ENCODE results near the gene UQCR10. TPM values are rescaled to one million over a fixed set of nuclear protein-coding genes. Genes with fewer than 3 reads are reported as not detected.

UQCR10 gene
- total and polyA plus RNA-seq, 2 donors from 2014 or later: 78.7 to 479 TPM

- Histone ChIP-seq H3K4me1 (ENCODE audit: control insufficient read depth in 2 of 3, insufficient read depth in 2 of 3, low read depth in 1 of 3, low read length in 3 of 3) (no peaks in the 10 kb centered on the region), H3K9me3 (ENCODE audit: control insufficient read depth in 2 of 3, insufficient read depth in 1 of 3, low read length in 3 of 3) (no peaks in the 10 kb centered on the region), H3K27ac (ENCODE audit: low read depth in 2 of 2, low read length in 2 of 2) (no peak overlapping the region), H3K9ac (ENCODE audit: low read length in 3 of 3) (no peak overlapping the region), H3K4me3 (ENCODE audit: low read length in 3 of 3) (no peak overlapping the region), H3K36me3 (ENCODE audit: control insufficient read depth in 2 of 3, insufficient read depth in 3 of 3, low read length in 3 of 3) (no peaks in the 10 kb centered on the region), H3K27me3 (ENCODE audit: control insufficient read depth, insufficient read depth, low read length) (no peaks in the 10 kb centered on the region)
- DNase-seq (no peak), FAIRE-seq (no peak)
- no peak for TF ChIP-seq CTCF (IDR thresholded peaks at IDR 0.05; ENCODE audit: borderline replicate concordance, extremely low read depth, insufficient read depth)
- intact Hi-C loops (cut with DNase I): no loop called here
Observed at GRCh38 chr22:29758959-29759358, 8.2 kb upstream of the UQCR10 start.

- H3K36me3 ChIP-seq (ENCODE audit: control insufficient read depth in 2 of 3, insufficient read depth in 3 of 3, low read length in 3 of 3): no peaks in the 10 kb centered on the region
- no peak overlapping the region for H3K27ac ChIP-seq (ENCODE audit: low read depth in 2 of 2, low read length in 2 of 2)
- H3K9ac ChIP-seq (ENCODE audit: low read length in 3 of 3): no peak overlapping the region
- no peak for TF ChIP-seq CTCF (IDR thresholded peaks at IDR 0.05; ENCODE audit: borderline replicate concordance, extremely low read depth, insufficient read depth)
- no peak overlapping the region for H3K4me3 ChIP-seq (ENCODE audit: low read length in 3 of 3)
- H3K27me3 ChIP-seq (ENCODE audit: control insufficient read depth, insufficient read depth, low read length): no peaks in the 10 kb centered on the region
- FAIRE-seq (no peak), DNase-seq (no peak)
- intact Hi-C loops (cut with DNase I): no loop called here
- H3K4me1 ChIP-seq (ENCODE audit: control insufficient read depth in 2 of 3, insufficient read depth in 2 of 3, low read depth in 1 of 3, low read length in 3 of 3): peaks cover 0 to 7% (median 6%) of the 10 kb centered on the region in 3 donors
- H3K9me3 ChIP-seq (ENCODE audit: control insufficient read depth in 2 of 3, insufficient read depth in 1 of 3, low read length in 3 of 3): no peaks in the 10 kb centered on the region
Observed at GRCh38 chr22:29762263-29762662, 4.9 kb upstream of the UQCR10 start.

DNA sequence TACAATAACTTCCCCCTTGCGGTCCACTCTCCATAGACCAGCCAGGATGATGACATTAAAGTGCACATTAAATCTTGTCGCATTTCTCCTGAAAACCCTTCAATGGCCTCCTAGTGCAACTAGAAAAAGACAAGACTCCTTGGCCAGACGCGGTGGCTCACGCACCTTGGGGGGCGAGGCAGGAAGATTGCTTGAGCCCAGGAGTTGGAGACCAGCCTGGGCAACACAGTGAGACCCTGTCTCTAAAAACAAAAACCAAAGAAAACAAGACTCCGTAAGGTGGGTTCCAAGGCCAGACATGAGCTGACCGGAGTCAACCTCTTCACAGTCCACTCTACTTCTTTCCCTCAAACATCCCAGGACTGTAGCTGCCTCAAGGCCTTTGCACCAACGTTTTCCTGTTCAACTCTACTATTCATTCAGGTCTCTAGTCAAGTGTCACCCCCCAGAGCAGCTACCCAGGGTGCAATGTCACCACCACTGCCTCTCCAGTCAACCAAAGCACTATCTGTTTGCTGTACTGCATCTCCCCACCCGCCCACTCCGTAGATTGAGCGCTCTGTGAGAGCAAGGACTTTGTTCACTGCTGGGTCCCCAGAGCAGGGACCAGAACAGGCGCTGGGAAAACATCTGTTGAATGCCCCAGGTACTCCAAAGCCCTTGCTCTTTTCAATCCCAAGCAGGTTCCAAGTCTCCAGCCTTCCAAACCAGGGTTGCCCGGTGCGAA, 1.1 kb upstream of the UQCR10 start:
- Histone ChIP-seq H3K27ac (ENCODE audit: low read depth in 2 of 2, low read length in 2 of 2) (peak overlapping the region; percentile 52 to 77), H3K9me3 (ENCODE audit: control insufficient read depth in 2 of 3, insufficient read depth in 1 of 3, low read length in 3 of 3) (no peaks in the 10 kb centered on the region), H3K36me3 (ENCODE audit: control insufficient read depth in 2 of 3, insufficient read depth in 3 of 3, low read length in 3 of 3) (peaks cover 0 to 12% (median 5%) of the 10 kb centered on the region in 3 donors), H3K4me1 (ENCODE audit: control insufficient read depth in 2 of 3, insufficient read depth in 2 of 3, low read depth in 1 of 3, low read length in 3 of 3) (peaks cover 0 to 20% (median 12%) of the 10 kb centered on the region in 3 donors), H3K4me3 (ENCODE audit: low read length in 3 of 3) (peak overlapping the region; percentile 88 to 100 (median 98)), H3K9ac (ENCODE audit: low read length in 3 of 3) (peak overlapping the region; percentile 79 to 85 (median 79)), H3K27me3 (ENCODE audit: control insufficient read depth, insufficient read depth, low read length) (no peaks in the 10 kb centered on the region)
- intact Hi-C loops (cut with DNase I): no loop called here
- no peak for FAIRE-seq
- TF ChIP-seq CTCF (IDR thresholded peaks at IDR 0.05; ENCODE audit: borderline replicate concordance, extremely low read depth, insufficient read depth): no peak
- peak in 3 of 5 donors; percentile 30 to 71 (median 53) for DNase-seq
